ENCODE data around the gene CAV1. TPM values are rescaled to one million over a fixed set of nuclear protein-coding genes. Genes with fewer than 3 reads are reported as not detected.

Gene CAV1
- total and polyA plus RNA-seq, 2 of the 13 experiments (the other 11 are each of a cell fraction or from before 2014, with no cell fraction given): 0.40 TPM; not detected in 1

DNA sequence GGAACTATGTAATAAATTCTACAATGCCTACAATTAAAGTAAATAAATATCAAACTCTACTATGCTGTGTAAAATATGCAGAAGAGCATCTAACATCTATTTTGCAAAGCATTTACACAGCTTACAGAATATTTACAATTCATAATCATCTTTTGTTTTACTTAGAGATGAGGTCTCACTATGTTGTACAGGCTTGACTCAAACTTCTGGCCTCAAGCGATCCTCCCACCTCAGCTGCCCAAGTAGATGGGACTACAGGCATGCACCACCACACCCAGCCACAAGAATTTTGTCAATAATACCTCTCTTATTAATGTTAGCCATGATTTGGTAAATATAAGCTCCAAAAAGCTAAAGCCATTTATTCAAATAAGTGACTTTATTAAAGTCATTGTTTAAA, 47.2 kb upstream of the CAV1 start (continued):
- TF ChIP-seq TEF (CRISPR knock-in tag; IDR thresholded peaks at IDR 0.05) (no peak), FOXA3 (CRISPR knock-in tag; IDR thresholded peaks at IDR 0.05) (no peak), NFIB (CRISPR knock-in tag; IDR thresholded peaks at IDR 0.05; ENCODE audit: borderline replicate concordance) (no peak), FOXM1 (CRISPR knock-in tag; IDR thresholded peaks at IDR 0.05) (no peak), EEA1 (CRISPR knock-in tag; IDR thresholded peaks at IDR 0.05; ENCODE audit: borderline replicate concordance) (no peak)
- TF ChIP-seq, protein P1, sequence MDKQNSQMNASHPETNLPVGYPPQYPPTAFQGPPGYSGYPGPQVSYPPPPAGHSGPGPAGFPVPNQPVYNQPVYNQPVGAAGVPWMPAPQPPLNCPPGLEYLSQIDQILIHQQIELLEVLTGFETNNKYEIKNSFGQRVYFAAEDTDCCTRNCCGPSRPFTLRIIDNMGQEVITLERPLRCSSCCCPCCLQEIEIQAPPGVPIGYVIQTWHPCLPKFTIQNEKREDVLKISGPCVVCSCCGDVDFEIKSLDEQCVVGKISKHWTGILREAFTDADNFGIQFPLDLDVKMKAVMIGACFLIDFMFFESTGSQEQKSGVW (CRISPR knock-in tag; IDR thresholded peaks at IDR 0.05; ENCODE audit: borderline replicate concordance): no peak

DNA sequence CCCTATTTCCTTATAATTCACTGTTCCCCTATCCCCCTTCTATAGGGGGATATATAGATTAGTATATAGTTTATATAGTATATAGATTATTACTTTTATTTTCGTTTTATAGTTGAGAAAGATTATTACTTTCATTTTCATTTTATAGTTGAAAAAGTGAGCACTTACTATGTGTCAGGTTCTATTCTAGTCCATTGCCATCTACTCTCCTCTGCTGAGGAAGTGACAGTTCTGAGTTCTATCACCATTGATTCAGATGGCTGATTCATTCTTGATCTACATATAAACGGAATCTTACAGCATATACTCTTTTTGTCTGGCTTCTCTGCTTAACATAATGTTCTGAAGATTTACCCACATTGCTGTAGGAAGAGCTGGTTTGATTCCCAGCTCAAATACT, 46.0 kb upstream of the CAV1 start:
- in situ Hi-C loops (cut with HindIII; ENCODE audit: extremely low pct_ligation_motif_present, low pct_unique_long_range_greater_than_20kb): no loop called here
- no peak overlapping the region for H3K9ac ChIP-seq (ENCODE audit: insufficient read depth, low read depth, low read length)

More for the DNA sequence above, 46.0 kb upstream of the CAV1 start:
- Histone ChIP-seq H3K36me3 (replicated peaks in 1 of 2; ENCODE audit: control insufficient read depth in 1 of 2, insufficient read depth in 2 of 2, low read length in 2 of 2) (no peaks in the 10 kb centered on the region), H3K4me1 (ENCODE audit: insufficient read depth, low read length) (no peaks in the 10 kb centered on the region), H3K4me2 (ENCODE audit: low read depth, low read length) (no peak overlapping the region), H3K79me2 (ENCODE audit: insufficient read depth, low read length) (no peaks in the 10 kb centered on the region), H3K27ac (ENCODE audit: extremely low read length, insufficient read depth, low read length) (no peak overlapping the region), H4K20me1 (ENCODE audit: insufficient read depth, low read length) (no peaks in the 10 kb centered on the region), H3K4me3 (replicated peaks in 1 of 3; ENCODE audit: insufficient read depth in 1 of 3, low read depth in 2 of 3, low read length in 3 of 3) (no peak overlapping the region), H3K9me3 (ENCODE audit: low read length) (no peaks in the 10 kb centered on the region), H2AFZ (ENCODE audit: low read length) (no peak overlapping the region), H3K27me3 (ENCODE audit: control insufficient read depth in 1 of 2, insufficient read depth in 2 of 2, low read length in 2 of 2) (no peaks in the 10 kb centered on the region)
- ChIA-PET POLR2A (no interaction called here), CTCF (ENCODE audit: low intra/inter-chr PET ratio, low total read pairs) (no interaction called here)
- ATAC-seq (no peak), FAIRE-seq (no peak), DNase-seq (ENCODE audit: low spot score) (no peak)
- intact Hi-C loops (cut with micrococcal nuclease; ENCODE audit: unreplicated experiment): no loop called here
- BruUV-seq (replicated peaks): no TSS peak
- whole genome bisulfite sequencing (ENCODE audit: low lambda C conversion rate): 2% methylated on average over 2 of the region's 2 CpGs
- no peak for TF ChIP-seq STAT5B (CRISPR knock-in tag; IDR thresholded peaks at IDR 0.05)
- no peak for TF ChIP-seq ZNF160 (CRISPR knock-in tag; IDR thresholded peaks at IDR 0.05)
- no peak for TF ChIP-seq GATA4 (IDR thresholded peaks at IDR 0.05; ENCODE audit: borderline replicate concordance, low read depth)
- TF ChIP-seq, protein P2, sequence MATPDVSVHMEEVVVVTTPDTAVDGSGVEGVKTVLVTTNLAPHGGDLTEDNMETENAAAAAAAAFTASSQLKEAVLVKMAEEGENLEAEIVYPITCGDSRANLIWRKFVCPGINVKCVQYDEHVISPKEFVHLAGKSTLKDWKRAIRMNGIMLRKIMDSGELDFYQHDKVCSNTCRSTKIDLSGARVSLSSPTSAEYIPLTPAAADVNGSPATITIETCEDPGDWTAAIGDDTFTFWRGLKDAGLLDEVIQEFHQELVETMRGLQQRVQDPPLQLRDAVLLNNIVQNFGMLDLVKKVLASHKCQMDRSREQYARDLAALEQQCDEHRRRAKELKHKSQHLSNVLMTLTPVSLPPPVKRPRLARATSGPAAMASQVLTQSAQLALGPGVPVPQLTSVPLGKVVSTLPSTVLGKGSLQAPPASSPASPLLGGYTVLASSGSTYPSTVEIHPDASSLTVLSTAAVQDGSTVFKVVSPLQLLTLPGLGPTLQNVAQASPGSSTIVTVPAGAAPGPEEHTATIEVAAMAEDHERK (CRISPR knock-in tag; IDR thresholded peaks at IDR 0.05; ENCODE audit: low read depth): no peak

Measured in HepG2 (cell line).